TTC549 (cell line): ENCODE measurements around the gene SIMC1.
"Not testable (repeated sequence)": the region's sequence is repeated elsewhere in the genome, so short reads cannot be mapped to it uniquely, and the experiment has no call there.

Experiments used
- FAIRE-seq: peaks from 2 replicates; lab custom pipeline; 2012; peaks lifted over from hg19 to GRCh38; lab: Jason Lieb, UNC

SIMC1 gene

GRCh38 chr5:176237971-176238644 lies at the start of gene SIMC1:
SIMC1 (plus strand) TSS chr5:176238424; CDS start chr5:176238509, 85 bp downstream.
- not testable (repeated sequence) for FAIRE-seq

DNA sequence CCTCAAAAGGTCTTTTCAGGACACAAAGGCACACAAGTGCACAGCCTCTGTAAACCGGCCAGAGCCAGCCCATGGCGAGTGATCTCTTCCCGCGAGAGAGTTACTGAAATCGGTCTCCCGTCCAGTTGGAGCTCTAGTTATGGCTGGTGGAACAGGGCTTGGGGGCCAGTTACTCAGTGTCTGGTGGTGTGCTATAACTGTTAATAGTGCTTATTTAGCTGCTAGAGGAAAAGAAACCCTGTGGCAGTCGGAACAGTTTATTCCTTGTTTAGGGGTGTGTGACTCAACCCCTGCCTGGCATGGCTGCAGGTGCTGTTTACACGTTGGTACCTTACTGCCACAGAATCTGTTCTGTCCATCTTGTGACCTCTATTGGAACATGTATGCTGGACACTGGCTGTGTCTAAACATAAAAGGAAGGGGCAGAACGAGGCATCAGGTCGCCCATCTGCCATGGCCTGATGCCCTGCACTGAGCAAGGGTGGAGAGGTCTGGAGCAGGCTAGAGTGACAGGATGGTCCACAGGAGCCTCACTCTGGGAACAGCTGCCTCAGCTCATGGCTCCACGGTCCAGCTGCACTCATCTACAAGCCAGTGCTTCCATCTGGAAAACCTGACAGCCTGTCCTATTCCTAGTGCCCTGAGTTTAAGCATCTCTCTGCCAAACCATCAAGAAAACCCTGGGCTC lies 49.6 kb upstream of the SIMC1 start:
- no peak for FAIRE-seq

GRCh38 chr5:176189857-176190256 lies 48.4 kb upstream of the SIMC1 start:
- FAIRE-seq, result no peak

DNA sequence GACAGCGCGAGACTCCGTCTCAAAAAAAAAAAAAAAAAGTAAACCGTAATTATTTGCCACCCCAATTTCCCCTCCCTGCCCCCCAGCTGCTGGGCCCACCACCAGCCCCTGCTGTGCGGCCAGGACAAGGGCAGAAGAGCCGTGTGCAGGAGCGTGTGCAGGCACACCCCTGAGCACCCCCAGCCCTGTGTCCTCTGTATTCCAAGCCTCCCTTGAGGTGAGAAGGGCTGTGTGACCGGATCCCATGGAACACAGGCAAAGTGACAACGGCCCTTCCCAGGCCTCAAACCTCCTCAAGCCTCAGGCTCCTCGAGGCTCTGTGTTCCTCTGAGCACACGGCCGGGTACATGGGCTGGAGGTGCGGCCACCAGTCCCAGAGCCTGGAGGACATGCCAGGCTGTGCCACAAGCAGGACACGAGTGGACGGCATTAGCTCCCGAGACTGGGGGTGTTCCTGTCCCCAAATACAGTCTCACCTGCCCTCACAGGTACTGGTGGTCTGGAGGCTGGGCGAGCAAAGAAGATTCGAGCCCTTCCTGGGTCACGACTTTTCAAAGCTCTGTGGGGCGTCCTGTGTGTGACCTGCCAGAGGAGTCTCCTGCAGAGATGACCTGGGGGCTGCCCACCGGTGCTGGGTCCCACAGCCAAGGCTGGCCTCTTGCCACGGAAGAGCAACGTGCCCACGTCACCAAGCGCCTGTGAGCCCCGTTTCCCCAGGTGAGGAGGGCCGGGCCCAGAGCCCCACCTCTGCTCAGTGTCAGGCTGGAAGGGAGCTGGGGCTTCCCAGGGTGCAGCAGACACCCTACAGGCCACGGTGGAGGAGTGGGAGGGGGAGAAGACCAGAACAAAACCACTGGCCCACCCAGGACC lies 47.1 kb upstream of the SIMC1 start:
- no peak for FAIRE-seq

GRCh38 chr5:176192094-176192721 lies 46.0 kb upstream of the SIMC1 start:
- no peak for FAIRE-seq

DNA sequence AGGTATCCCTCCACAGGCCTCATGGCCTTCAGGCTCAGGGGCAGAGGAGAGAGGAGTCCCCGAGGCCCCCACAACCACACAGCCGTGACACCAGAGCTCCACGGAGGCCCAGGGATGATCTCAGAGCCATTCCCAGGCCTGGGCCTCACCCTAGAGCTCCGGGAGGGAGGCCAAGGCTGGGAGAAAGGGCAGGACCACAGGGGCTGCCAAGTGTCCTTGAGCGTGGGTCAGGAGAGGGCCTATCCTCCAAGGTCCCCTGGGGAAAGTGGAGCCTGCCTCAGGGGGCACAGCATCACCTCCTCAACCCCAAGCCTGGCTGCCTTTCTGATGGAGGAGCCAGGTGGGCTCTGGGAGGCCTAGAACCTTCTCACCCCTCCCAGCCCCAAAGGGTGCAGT lies 45.5 kb upstream of the SIMC1 start:
- not testable (repeated sequence) for FAIRE-seq

DNA sequence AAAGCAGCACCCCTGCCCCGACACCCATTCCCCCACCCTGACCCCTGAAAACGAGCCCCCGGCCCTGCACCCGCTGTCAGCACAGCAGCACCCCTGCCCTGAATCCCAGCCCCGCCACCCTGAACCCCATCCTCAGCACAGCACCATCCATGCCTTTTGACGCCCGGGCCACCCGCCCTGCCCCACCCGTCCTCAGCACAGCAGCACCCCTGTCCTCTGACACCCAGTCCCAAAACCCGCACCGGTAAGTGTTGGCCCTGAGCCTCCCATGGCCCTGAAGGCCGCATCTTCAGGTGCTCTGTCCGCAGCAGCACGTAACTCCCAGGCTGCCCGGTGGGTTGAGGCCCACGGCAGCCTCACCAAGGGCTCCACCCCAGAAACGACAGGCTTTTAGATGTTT lies 44.6 kb upstream of the SIMC1 start:
- not testable (repeated sequence) for FAIRE-seq

DNA sequence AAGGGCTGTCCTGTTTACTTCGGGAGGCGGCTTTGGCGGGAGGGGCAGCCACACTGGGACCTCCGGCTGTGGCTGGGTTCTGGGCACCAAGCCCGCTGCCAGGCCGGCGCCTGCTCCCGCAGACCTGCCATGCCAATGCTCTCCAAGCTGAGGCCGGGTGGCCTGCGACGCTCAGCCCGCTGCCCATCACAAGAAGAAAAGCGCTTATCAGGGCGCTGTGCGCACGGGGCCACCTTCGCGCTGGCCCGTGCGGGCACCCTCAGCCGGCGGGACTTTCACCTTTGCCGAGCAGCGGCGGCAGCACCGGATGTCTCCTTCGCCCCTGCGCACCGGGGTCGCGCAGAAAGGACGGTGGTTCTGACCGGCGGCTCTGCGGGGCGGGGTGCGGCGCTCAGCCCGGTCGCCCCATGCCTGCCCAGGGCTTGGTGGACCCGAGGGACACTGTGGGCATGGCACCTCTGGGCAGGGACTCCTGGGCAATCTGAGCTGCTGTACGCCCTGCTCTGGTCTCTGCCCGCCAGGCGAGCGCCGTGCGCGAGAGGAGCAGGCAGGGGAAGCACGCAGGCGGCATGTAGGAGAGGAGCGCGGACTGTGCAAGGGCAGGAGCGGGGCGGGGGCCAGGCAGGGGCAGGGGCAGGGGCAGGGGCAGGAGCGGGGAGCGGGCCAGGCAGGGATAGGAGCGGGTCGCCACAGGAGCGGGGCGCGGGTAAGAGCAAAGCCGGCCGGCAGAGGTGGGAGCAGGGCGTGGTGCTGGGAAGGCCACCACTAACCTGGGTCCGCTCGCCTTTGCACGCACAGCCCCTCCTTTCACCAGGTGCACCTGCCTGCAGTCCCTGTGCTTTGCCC lies 43.8 kb upstream of the SIMC1 start:
- not testable (repeated sequence) for FAIRE-seq

DNA sequence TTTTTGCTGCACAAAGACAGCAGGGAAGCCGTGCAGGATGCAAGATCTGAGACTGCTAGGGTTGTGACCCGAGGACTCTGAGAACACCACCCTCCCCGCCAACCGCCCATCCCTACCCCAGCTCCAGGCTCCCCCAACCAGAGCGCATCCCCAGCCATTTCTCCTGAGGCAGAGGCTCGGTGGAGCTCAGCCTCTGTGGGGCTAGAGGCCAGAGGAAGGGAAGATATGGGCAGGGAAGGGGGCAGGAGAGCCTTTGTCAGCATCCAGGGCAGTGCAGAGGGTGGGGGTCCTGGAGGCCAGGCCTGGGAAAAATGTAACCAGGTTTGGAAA lies 43.2 kb upstream of the SIMC1 start:
- FAIRE-seq, result not testable (repeated sequence)

GRCh38 chr5:176195487-176196207 lies 42.6 kb upstream of the SIMC1 start:
- FAIRE-seq, result not testable (repeated sequence)

DNA sequence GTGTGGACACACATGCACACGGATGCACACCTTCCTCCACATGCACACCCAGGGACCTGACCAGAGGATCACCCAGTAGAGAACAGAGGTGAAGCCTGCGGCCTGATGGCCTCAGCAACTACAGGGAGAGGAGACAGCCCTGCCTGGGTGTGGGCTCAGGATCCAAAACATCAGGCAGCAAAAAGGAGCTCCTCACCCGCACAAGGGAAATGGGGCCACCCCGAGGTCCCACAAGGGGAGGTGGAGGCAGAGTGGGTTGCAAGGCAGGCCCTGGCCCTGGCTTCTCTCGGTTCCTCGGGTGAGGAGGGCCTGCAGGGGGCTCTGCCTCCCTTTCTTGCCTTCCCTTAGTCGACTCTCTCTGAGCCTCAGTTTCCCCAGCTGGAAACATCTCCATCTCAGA lies 41.4 kb upstream of the SIMC1 start:
- not testable (repeated sequence) for FAIRE-seq

DNA sequence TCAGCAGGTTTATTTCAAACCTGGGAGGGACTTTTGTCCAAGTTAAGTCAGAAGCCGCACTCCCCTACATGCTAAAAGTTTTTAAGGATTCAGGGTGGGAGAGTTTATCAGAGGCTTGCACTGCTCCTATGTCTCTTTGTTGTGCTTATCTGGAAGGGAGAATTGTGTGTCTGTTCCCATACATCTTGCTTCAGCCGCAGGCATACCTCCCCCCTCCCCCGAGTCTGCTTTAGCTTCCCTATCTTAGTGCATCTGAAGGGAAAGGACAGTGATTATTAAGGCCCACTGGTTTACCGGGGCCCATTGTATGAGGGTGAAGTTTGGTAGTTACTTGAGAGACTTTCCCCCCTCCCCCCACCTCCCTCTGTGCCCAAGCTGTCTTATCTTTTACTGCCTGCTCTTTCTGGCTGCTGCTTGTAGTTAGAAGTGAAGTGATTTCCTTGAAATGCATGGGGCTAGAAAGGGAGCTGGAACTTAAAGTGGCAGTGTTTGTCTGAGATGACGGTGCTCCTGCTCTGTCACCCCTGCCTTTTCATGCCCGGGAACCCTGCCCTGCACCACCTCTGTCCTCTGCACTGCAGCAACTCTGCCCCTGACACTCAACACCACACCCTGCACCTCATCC lies 40.9 kb upstream of the SIMC1 start:
- FAIRE-seq, result not testable (repeated sequence)

- not testable (repeated sequence) for FAIRE-seq
These were observed 39.9 kb upstream of the SIMC1 start for GRCh38 chr5:176198299-176198698.

DNA sequence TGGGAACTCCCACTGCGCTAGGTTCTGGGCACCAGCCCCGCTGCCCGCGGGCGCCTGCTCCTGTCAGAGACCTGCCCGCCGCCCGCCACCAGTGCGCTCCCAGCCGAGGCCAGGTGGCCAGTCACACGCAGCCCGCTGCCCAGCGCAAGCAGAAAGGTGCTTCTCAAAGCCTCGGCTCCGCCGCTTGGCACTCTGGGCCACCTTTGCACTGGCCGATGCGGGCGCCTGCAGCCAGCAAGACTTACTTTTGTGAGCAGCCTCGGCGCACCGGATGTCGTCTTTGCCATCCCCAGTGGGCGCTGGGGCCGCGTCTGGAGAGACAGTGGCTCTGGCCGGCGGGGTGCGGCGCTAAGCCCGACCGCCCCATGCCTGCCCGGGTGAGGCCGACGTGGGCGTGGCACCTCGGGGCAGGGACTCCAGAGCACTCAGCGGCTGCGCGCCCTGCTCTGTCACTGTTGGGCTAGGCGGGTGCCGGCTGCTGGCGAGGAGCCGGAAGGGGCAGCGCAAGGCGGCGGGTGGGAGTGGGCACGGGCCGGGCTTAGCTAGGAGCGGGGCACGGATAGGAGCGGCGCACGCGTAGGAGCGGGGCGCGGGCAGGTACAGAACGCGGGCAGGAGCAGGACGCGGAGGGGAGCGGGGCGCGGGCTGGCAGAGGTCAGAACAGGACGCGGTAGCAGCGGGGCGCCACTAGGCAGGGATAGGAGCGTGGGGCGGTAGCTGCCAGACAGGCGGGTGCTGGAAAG lies 39.1 kb upstream of the SIMC1 start:
- FAIRE-seq, result not testable (repeated sequence)

DNA sequence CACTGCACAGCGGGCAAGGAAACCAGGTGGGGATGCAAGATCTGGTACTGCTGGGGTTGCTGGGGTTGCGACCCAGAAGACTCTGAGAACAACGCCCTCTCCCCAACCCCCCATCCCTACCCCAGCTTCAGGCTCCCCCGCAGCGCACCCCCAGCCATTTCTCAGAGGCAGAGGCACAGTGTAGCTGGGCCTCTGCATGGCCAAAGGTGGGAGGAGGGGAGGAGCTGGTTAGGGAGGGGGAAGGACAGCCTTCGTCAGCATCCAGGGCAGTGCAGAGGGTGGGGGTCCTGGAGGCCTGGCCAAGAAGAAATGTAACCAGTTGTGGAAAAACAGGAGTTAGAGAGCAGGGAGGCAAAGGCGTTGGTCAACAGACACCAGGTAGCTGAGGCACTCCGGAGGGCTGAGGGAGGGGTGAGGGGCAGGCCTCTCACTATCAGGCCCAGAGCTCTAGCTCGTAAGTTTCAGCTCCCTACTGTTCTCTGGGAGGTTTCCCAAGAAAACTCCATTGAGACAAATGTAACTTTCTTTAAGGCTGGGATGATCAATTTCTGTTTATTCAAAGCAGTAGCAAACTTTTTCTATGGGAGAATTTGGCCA lies 38.3 kb upstream of the SIMC1 start:
- not testable (repeated sequence) for FAIRE-seq

- no peak for FAIRE-seq
These were observed 36.4 kb upstream of the SIMC1 start for GRCh38 chr5:176201811-176202210.

DNA sequence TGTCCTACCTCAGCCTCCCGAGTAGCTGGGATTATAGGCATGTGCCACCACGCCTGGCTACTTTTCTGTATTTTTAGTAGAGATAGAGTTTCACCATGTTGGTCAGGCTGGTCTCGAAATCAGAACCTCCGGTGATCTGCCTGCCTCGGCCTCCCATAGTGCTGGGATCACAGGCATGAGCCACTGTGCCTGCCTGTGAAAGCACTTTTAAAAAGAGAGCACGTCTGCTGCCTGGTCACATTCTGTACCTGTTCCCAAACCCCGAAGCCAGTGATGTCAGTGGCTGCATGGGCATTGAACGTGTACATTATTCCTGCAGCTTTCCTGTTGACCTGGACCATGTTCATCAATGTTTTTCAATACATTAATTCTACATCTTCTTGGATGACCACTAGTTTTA lies 35.1 kb upstream of the SIMC1 start:
- FAIRE-seq, result no peak

DNA sequence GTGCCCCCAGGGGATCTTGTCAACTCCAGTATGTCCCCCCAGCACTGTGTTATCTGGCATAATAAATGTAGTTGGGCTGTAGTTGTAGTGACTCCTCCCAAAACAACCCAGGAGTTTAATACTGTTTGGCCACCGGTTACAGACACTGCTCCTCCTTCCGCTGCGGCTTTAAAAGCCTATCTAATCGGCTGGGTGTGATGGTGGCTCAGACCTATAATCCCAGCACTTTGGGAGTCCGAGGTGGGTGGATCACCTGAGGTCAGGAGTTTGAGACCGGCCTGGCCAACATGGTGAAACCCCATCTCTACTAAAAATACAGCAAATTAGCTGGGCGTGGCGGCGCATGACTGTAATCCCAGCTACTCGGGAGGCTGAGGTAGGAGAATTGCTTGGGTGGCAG lies 34.7 kb upstream of the SIMC1 start:
- not testable (repeated sequence) for FAIRE-seq

DNA sequence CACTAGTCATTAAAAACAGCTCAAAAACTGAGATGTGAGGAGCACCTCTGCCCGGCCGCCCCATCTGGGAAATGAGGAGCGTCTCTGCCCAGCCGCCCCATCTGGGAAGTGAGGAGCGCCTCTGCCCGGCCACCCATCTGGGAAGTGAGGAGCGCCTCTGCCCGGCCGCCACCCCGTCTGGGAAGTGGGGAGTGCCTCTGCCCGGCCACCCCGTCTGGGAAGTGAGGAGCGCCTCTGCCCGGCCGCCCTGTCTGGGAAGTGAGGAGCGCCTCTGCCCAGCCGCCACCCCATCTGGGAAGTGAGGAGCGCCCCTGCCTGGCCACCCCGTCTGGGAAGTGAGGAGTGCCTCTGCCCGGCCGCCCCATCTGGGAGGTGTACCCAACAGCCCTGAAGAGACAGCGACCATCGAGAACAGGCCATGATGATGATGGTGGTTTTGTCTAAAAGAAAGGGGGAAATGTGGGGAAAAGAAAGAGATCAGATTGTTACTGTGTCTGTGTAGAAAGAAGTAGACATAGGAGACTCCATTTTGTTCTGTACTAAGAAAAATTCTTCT lies 23.7 kb upstream of the SIMC1 start:
- not testable (repeated sequence) for FAIRE-seq
